ENCODE measurements around the gene MAP6. TPM values are rescaled to one million over a fixed set of nuclear protein-coding genes. Genes with fewer than 3 reads are reported as not detected.

Gene MAP6
- total RNA-seq, 1 donor from 2014 or later: 10.8 TPM

DNA sequence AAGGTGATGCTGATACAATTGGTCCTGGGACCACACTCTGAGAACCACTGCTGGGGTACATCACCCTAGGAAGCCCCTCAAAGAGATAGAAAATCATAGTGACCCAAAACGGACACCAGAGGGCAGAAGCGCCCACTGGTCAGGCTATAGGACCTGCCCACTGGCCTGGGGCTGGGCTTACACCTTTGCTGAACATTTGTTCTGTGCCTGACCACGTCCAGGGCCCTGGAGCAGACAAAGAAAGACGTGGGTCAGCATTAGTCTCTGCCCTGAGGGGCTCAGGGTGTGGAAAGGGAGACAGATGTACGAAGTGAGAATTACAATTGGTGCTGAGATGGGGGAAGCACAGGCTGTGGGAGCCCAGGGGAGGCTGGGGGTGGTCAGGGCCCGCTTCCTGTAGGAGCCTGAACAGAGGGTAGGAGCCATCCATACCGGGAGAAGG is 121.2 kb downstream of the MAP6 start:
- ATAC-seq: peak; percentile 90 to 95
- peak; percentile 78 for DNase-seq
- Histone ChIP-seq H3K4me3 (no peak overlapping the region), H3K27me3 (ENCODE audit: low read depth) (no peaks in the 10 kb centered on the region), H3K27ac (peak overlapping the region; percentile 28), H3K9me3 (no peaks in the 10 kb centered on the region), H3K4me1 (peaks cover 5% of the 10 kb centered on the region), H3K36me3 (no peaks in the 10 kb centered on the region)
- intact Hi-C loops (cut with DNase I): no loop called here
- TF ChIP-seq, protein P1, sequence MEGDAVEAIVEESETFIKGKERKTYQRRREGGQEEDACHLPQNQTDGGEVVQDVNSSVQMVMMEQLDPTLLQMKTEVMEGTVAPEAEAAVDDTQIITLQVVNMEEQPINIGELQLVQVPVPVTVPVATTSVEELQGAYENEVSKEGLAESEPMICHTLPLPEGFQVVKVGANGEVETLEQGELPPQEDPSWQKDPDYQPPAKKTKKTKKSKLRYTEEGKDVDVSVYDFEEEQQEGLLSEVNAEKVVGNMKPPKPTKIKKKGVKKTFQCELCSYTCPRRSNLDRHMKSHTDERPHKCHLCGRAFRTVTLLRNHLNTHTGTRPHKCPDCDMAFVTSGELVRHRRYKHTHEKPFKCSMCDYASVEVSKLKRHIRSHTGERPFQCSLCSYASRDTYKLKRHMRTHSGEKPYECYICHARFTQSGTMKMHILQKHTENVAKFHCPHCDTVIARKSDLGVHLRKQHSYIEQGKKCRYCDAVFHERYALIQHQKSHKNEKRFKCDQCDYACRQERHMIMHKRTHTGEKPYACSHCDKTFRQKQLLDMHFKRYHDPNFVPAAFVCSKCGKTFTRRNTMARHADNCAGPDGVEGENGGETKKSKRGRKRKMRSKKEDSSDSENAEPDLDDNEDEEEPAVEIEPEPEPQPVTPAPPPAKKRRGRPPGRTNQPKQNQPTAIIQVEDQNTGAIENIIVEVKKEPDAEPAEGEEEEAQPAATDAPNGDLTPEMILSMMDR (IDR thresholded peaks at IDR 0.05): peak; percentile 86

DNA sequence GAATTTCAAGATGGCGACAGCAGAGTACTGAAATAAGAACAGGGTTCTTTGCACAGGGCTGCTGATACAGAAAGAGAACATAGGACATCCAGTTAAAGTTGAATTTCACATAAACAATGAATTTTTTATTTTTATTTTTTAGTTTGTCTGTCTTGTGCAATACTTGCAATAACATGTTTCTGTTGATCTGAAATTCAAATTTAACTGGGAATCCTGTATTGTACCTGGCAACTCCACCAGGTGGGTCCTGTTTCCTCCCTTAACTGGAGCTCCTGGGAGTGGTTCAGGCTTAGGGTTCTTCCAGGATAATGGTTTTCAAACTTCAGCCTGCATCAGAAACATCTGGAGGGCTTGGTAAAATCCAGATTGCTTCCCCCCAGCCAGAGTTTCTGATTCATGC is 121.7 kb downstream of the MAP6 start:
- Histone ChIP-seq H3K4me1 (peaks cover 5% of the 10 kb centered on the region), H3K27me3 (ENCODE audit: low read depth) (no peaks in the 10 kb centered on the region), H3K27ac (no peak overlapping the region), H3K9me3 (no peaks in the 10 kb centered on the region), H3K4me3 (no peak overlapping the region), H3K36me3 (no peaks in the 10 kb centered on the region)
- DNase-seq (no peak), ATAC-seq (no peak)
- TF ChIP-seq, protein P1 (IDR thresholded peaks at IDR 0.05): no peak
- intact Hi-C loops (cut with DNase I): no loop called here

DNA sequence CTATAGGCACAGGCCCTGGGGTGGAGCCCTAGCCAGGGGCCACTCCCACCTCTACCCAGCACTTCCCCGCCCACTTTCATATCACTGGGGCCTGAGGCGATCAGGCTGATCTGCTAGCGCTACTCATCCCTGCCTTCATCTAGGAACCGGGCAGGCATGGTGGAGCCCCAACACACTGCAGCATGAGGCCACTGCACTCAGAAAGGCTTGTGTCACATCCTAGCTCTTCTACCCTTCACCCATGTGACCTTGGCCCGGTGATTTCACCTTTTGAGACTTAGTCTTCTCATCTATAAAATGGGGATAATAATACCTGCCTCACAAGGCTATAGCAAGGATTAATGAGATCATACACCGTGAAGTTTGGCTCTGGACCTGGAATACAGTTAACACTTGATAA is 125.0 kb downstream of the MAP6 start:
- TF ChIP-seq, protein P1 (IDR thresholded peaks at IDR 0.05): no peak
- H3K27ac ChIP-seq: no peak overlapping the region
- DNase-seq: no peak
- no peak overlapping the region for H3K4me3 ChIP-seq
- no peaks in the 10 kb centered on the region for H3K36me3 ChIP-seq
- no peaks in the 10 kb centered on the region for H3K9me3 ChIP-seq
- peaks cover 5% of the 10 kb centered on the region for H3K4me1 ChIP-seq
- ATAC-seq: no peak
- no peaks in the 10 kb centered on the region for H3K27me3 ChIP-seq (ENCODE audit: low read depth)
- intact Hi-C loops (cut with DNase I): no loop called here

DNA sequence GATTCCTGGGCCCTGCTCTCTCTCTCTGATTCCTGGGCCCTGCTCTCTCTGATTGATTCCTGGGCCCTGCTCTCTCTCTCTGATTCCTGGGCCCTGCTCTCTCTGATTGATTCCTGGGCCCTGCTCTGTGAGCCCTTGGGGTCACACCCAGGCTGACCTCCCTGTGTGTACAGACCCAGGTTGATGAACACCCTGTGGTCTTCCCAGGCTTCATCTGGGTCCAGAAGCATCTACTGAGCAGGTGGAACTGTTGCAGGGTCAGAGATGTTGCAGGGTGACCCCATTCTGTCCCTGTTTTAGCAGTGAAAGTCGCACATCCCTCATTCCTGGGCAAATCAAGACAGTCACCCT is 126.8 kb downstream of the MAP6 start:
- TF ChIP-seq, protein P1 (IDR thresholded peaks at IDR 0.05): no peak
- Histone ChIP-seq H3K27ac (no peak overlapping the region), H3K36me3 (no peaks in the 10 kb centered on the region), H3K4me1 (peaks cover 1% of the 10 kb centered on the region), H3K4me3 (no peak overlapping the region), H3K27me3 (ENCODE audit: low read depth) (no peaks in the 10 kb centered on the region), H3K9me3 (no peaks in the 10 kb centered on the region)
- ATAC-seq (no peak), DNase-seq (no peak)
- intact Hi-C loops (cut with DNase I): no loop called here

DNA sequence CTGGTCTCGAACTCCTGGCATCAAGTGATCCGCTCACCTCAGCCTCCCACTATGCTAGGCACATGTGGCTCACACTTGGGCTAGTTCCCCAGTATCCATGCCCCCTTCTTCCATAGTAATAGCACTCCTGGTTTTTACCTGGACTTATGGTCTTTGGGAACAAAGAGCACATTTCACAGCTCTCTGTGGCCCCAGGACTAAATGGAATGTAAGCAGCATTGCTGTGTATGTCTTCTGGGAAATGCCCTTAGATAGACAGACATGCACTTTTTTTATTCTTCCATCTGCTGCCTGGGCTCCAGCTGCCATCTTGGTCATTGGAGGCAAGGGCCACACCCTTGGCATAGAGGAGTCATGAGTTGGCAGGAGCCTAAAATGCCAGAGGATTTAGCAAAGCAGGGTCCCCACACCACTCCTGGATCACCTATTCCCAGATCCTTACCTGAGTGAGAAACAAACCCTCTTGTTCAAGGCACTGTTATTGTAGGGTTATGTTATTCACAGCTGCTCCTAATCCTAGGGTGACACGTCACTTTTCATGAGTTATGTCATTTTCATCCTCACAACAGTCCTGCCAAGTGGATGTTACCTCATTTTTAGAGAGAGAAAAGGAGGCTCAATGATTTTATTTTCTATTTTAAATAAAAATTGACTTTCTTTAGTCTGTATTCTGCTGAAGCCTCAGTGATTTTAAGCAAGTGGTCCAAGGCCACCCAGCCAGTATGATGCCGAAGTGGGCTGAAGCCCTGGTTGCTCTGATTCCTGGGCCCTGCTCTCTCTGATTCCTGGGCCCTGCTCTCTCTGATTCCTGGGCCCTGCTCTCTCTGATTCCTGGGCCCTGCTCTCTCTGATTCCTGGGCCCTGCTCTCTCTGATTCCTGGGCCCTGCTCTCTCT is 127.4 kb downstream of the MAP6 start:
- no peaks in the 10 kb centered on the region for H3K36me3 ChIP-seq
- H3K4me1 ChIP-seq: peaks cover 5% of the 10 kb centered on the region
- intact Hi-C loops (cut with DNase I): no loop called here
- no peaks in the 10 kb centered on the region for H3K9me3 ChIP-seq
- H3K27ac ChIP-seq: no peak overlapping the region
- no peaks in the 10 kb centered on the region for H3K27me3 ChIP-seq (ENCODE audit: low read depth)
- DNase-seq (no peak), ATAC-seq (no peak)
- no peak overlapping the region for H3K4me3 ChIP-seq
- TF ChIP-seq, protein P1 (IDR thresholded peaks at IDR 0.05): no peak

All from lower lobe of right lung (tissue), 2 donors.